ENCODE measurements around the gene PTRH1. TPM values are rescaled to one million over a fixed set of nuclear protein-coding genes. Genes with fewer than 3 reads are reported as not detected.

PTRH1 gene
- total and polyA plus RNA-seq, 8 donors, result 2.9 to 50.4 (median 16.9) TPM

- DNase-seq, result no peak
- no peaks in the 10 kb centered on the region for H3K36me3 ChIP-seq
- H3K27ac ChIP-seq, result peak overlapping the region in 1 of 5 donors; percentile 89
- intact Hi-C loops (cut with DNase I; ENCODE audit: low total_unique reads), result no loop called here
- peak overlapping the region; percentile 62 to 85 (median 71) for H3K4me3 ChIP-seq
- H3K4me1 ChIP-seq, result peaks cover 16 to 25% (median 22%) of the 10 kb centered on the region in 4 donors
- no peak for TF ChIP-seq EP300 (IDR thresholded peaks at IDR 0.05)
- TF ChIP-seq POLR2A (IDR thresholded peaks at IDR 0.05), result no peak
- TF ChIP-seq CTCF (IDR thresholded peaks at IDR 0.05), result no peak
- no peak for TF ChIP-seq POLR2AphosphoS5 (IDR thresholded peaks at IDR 0.05)
- no peaks in the 10 kb centered on the region for H3K9me3 ChIP-seq
- 62 to 83% (median 79%) methylated on average over 10 to 19 of the region's 19 CpGs for WGBS, 5 donors
- no peaks in the 10 kb centered on the region for H3K27me3 ChIP-seq
These were observed 1.3 kb downstream of the PTRH1 start for GRCh38 chr9:127714020-127714750.

DNA sequence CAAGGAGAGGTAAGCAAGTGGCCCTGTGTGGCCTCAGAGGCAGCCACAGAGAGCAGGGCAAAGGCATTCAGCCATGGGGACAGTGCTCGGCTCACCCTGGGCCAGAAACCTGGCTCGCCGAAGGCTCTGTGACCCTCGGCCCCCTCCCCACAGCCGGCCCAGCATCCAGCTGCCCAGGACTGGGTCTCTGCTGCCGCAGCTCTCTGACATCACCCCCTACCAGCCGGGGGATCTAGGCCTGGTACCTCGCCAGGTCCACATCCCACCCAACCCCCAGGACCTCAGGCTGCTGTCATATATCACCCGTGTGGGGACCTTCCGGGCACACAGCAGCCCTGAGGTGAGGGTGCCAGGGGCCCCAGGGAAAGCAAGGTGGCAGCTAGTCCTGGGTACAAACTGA is 2.6 kb downstream of the PTRH1 start:
- intact Hi-C loops (cut with DNase I; ENCODE audit: low total_unique reads), result no loop called here
- H3K27ac ChIP-seq, result no peak overlapping the region
- H3K4me3 ChIP-seq, result no peak overlapping the region
- TF ChIP-seq CTCF (IDR thresholded peaks at IDR 0.05), result no peak
- TF ChIP-seq POLR2A (IDR thresholded peaks at IDR 0.05), result no peak
- TF ChIP-seq EP300 (IDR thresholded peaks at IDR 0.05), result no peak
- TF ChIP-seq POLR2AphosphoS5 (IDR thresholded peaks at IDR 0.05), result no peak
- no peaks in the 10 kb centered on the region for H3K27me3 ChIP-seq
- no peaks in the 10 kb centered on the region for H3K36me3 ChIP-seq
- WGBS, 5 donors, result 95 to 96% (median 95%) methylated on average over 10 of the region's 10 CpGs; no CpG with 5 or more reads in 2 of the 5 donors
- no peaks in the 10 kb centered on the region for H3K9me3 ChIP-seq
- DNase-seq, result no peak
- peaks cover 16 to 25% (median 22%) of the 10 kb centered on the region in 4 donors for H3K4me1 ChIP-seq

DNA sequence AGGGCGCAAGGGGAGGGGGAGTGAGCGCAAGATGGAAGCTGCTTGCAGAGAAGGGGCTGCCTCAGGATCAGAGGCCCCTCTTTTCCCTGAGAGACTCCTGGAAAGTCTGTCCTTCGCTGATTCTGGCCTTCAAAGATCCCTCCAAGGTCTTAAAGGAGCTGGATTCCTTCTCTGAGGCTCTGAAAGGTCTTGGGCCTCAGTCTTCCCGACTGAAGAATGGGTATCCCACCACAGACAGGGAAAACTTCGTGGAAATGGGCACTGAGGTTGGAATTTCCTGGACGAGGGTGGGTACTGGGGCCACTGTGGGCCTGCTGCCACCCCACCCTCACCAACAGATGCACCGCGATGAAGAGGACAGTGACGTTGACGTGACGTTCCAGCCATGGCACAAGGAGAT is 3.1 kb downstream of the PTRH1 start:
- no peak overlapping the region for H3K27ac ChIP-seq
- intact Hi-C loops (cut with DNase I; ENCODE audit: low total_unique reads), result no loop called here
- peaks cover 16 to 25% (median 22%) of the 10 kb centered on the region in 4 donors for H3K4me1 ChIP-seq
- no peak for DNase-seq
- WGBS, 5 donors, result 88 to 93% (median 92%) methylated on average over 11 of the region's 11 CpGs
- no peak for TF ChIP-seq POLR2AphosphoS5 (IDR thresholded peaks at IDR 0.05)
- no peak for TF ChIP-seq CTCF (IDR thresholded peaks at IDR 0.05)
- TF ChIP-seq POLR2A (IDR thresholded peaks at IDR 0.05), result no peak
- no peak for TF ChIP-seq EP300 (IDR thresholded peaks at IDR 0.05)
- no peaks in the 10 kb centered on the region for H3K9me3 ChIP-seq
- H3K27me3 ChIP-seq, result no peaks in the 10 kb centered on the region
- H3K4me3 ChIP-seq, result no peak overlapping the region
- no peaks in the 10 kb centered on the region for H3K36me3 ChIP-seq

DNA sequence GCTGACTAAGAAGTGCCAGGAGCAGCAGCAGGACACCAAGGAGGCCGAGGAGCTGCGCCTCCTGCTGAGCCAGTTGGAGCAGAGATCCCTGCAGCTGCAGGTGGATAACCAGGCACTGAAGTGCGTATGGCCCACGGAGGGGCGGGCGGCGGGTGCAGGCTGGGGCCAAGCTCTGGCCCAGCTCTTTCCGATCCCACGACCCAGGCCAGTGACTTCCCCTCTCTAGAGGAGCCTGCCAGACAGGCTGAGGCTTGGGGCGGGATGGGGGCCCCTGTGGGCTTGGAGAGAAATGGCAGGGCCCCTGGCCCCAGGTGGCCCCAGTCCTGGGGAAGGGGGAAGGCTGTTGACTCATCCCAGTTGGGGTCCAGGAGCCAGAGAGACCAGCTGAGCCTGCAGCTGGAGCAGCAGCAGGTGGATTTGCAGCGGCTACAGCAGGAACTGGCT is 3.6 kb downstream of the PTRH1 start:
- TF ChIP-seq POLR2A (IDR thresholded peaks at IDR 0.05), result no peak
- no peak for TF ChIP-seq POLR2AphosphoS5 (IDR thresholded peaks at IDR 0.05)
- TF ChIP-seq CTCF (IDR thresholded peaks at IDR 0.05), result no peak
- no peak for TF ChIP-seq EP300 (IDR thresholded peaks at IDR 0.05)
- Histone ChIP-seq H3K4me3 (no peak overlapping the region), H3K4me1 (peaks cover 16 to 25% (median 22%) of the 10 kb centered on the region in 4 donors), H3K27me3 (no peaks in the 10 kb centered on the region), H3K9me3 (no peaks in the 10 kb centered on the region), H3K27ac (no peak overlapping the region), H3K36me3 (no peaks in the 10 kb centered on the region)
- WGBS, 5 donors, result 82 to 89% (median 87%) methylated on average over 10 to 11 of the region's 11 CpGs
- intact Hi-C loops (cut with DNase I; ENCODE audit: low total_unique reads), result no loop called here
- DNase-seq, result no peak

Data from stomach (tissue), 9 donors.